GM18502 (cell line): ENCODE measurements around the gene KRT5.
"Not testable (repeated sequence)": the region's sequence is repeated elsewhere in the genome, so short reads cannot be mapped to it uniquely, and the experiment has no call there.

Experiments used
- ATAC-seq: cut with Tn5 transposase; IDR thresholded peaks from one replicate; pipeline ENCODE4 v1.9.1; 2021; ENCODE audit warnings: mild to moderate bottlenecking; ENCODE audit not compliant: unreplicated experiment, poor library complexity

KRT5 gene

GRCh38 chr12:52498946-52499345 is 21.2 kb downstream of the KRT5 start:
- ATAC-seq = no peak

- ATAC-seq = no peak
Measured at GRCh38 chr12:52497975-52498374, 22.2 kb downstream of the KRT5 start.

GRCh38 chr12:52496590-52497071 is 23.6 kb downstream of the KRT5 start:
- no peak for ATAC-seq

- ATAC-seq = no peak
Measured at GRCh38 chr12:52496054-52496453, 24.1 kb downstream of the KRT5 start.

- ATAC-seq = no peak
Measured at GRCh38 chr12:52495389-52495788, 24.8 kb downstream of the KRT5 start.

- no peak for ATAC-seq
Measured at GRCh38 chr12:52494518-52494917, 25.7 kb downstream of the KRT5 start.

- no peak for ATAC-seq
Measured at GRCh38 chr12:52494100-52494499, 26.1 kb downstream of the KRT5 start.

GRCh38 chr12:52493172-52493571 is 27.0 kb downstream of the KRT5 start, which contains the start of gene KRT6A:
TSS of gene KRT6A (minus strand) at chr12:52493257. CDS start at chr12:52493188, 69 bp downstream.
- ATAC-seq = no peak

GRCh38 chr12:52492405-52492804 is 27.8 kb downstream of the KRT5 start:
- ATAC-seq = not testable (repeated sequence)

GRCh38 chr12:52491495-52491894 is 28.7 kb downstream of the KRT5 start:
- not testable (repeated sequence) for ATAC-seq

- no peak for ATAC-seq
Measured at GRCh38 chr12:52488736-52489135, 31.5 kb downstream of the KRT5 start.

GRCh38 chr12:52487744-52488443 is 32.3 kb downstream of the KRT5 start:
- ATAC-seq = not testable (repeated sequence)

- no peak for ATAC-seq
Measured at GRCh38 chr12:52487211-52487610, 33.0 kb downstream of the KRT5 start.

- no peak for ATAC-seq
Measured at GRCh38 chr12:52486166-52487105, 33.8 kb downstream of the KRT5 start.

- ATAC-seq = no peak
Measured at GRCh38 chr12:52480073-52480472, 40.1 kb downstream of the KRT5 start.

- no peak for ATAC-seq
Measured at GRCh38 chr12:52477651-52478050, 42.5 kb downstream of the KRT5 start.

- no peak for ATAC-seq
Measured at GRCh38 chr12:52474212-52474611, 46.0 kb downstream of the KRT5 start.

GRCh38 chr12:52473768-52474167 is 46.4 kb downstream of the KRT5 start, which contains the start of gene KRT6C:
TSS of gene KRT6C (minus strand) at chr12:52473805. CDS start at chr12:52473737, 68 bp downstream.
- no peak for ATAC-seq

- no peak for ATAC-seq
Measured at GRCh38 chr12:52469853-52470252, 50.3 kb downstream of the KRT5 start.

- no peak for ATAC-seq
Measured at GRCh38 chr12:52464897-52465296, 55.3 kb downstream of the KRT5 start.
